ENCODE measurements around the gene SYNRG. TPM values are rescaled to one million over a fixed set of nuclear protein-coding genes. Genes with fewer than 3 reads are reported as not detected.

SYNRG gene
- total and polyA plus RNA-seq, 2 of the 13 experiments (the other 11 are each of a cell fraction or from before 2014, with no cell fraction given): 7.3 to 8.7 TPM

DNA sequence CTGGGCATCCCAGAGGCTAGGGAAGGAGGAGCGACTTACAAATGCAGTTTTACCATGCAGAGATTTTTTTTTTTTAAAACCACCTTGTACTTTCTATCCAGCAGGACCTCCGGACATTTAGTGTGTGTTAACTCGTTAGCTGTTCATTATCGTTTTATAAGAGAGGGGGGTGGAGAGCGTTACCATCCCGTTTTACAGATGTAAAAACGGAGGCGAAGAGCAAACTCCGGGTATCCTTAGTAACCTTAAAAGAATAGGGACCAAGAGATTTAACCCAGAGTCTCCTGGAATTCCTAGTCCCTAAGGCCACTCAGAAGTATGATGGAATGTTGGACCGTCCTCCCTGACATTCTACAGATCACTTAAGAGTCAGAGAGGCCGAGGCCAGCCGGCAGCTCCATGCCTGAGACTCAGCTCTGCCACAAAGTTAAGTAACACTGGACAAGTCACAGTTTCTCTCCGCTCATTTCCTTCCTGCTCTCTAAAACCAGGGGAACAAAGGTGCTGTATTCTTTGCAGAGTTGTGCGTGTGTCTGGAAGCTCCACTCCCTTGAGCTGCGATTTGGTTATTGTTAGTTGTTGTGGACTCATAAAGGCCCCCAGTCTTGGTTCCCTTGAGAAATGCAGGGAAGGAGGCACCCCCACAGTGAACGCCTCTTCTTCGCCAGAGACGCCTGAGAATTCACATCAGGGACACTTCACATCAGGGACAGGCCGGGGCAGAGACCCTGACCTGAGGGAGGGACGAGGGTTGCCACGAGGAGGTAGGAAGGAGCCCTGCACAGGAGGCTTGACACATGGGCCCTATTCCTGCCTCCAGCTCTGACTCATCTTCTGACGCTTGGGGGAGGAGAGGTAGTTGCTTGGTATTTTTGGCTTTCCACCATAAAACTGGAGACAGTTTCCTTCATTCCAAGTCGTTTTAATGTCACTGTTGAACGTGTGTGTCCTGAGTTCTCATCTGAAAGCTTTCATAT lies 118.3 kb downstream of the SYNRG start (continued):
- TF ChIP-seq, protein P1, sequence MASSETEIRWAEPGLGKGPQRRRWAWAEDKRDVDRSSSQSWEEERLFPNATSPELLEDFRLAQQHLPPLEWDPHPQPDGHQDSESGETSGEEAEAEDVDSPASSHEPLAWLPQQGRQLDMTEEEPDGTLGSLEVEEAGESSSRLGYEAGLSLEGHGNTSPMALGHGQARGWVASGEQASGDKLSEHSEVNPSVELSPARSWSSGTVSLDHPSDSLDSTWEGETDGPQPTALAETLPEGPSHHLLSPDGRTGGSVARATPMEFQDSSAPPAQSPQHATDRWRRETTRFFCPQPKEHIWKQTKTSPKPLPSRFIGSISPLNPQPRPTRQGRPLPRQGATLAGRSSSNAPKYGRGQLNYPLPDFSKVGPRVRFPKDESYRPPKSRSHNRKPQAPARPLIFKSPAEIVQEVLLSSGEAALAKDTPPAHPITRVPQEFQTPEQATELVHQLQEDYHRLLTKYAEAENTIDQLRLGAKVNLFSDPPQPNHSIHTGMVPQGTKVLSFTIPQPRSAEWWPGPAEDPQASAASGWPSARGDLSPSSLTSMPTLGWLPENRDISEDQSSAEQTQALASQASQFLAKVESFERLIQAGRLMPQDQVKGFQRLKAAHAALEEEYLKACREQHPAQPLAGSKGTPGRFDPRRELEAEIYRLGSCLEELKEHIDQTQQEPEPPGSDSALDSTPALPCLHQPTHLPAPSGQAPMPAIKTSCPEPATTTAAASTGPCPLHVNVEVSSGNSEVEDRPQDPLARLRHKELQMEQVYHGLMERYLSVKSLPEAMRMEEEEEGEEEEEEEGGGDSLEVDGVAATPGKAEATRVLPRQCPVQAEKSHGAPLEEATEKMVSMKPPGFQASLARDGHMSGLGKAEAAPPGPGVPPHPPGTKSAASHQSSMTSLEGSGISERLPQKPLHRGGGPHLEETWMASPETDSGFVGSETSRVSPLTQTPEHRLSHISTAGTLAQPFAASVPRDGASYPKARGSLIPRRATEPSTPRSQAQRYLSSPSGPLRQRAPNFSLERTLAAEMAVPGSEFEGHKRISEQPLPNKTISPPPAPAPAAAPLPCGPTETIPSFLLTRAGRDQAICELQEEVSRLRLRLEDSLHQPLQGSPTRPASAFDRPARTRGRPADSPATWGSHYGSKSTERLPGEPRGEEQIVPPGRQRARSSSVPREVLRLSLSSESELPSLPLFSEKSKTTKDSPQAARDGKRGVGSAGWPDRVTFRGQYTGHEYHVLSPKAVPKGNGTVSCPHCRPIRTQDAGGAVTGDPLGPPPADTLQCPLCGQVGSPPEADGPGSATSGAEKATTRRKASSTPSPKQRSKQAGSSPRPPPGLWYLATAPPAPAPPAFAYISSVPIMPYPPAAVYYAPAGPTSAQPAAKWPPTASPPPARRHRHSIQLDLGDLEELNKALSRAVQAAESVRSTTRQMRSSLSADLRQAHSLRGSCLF (CRISPR knock-in tag; IDR thresholded peaks at IDR 0.05; ENCODE audit: borderline replicate concordance): no peak
- TF ChIP-seq, protein P2, sequence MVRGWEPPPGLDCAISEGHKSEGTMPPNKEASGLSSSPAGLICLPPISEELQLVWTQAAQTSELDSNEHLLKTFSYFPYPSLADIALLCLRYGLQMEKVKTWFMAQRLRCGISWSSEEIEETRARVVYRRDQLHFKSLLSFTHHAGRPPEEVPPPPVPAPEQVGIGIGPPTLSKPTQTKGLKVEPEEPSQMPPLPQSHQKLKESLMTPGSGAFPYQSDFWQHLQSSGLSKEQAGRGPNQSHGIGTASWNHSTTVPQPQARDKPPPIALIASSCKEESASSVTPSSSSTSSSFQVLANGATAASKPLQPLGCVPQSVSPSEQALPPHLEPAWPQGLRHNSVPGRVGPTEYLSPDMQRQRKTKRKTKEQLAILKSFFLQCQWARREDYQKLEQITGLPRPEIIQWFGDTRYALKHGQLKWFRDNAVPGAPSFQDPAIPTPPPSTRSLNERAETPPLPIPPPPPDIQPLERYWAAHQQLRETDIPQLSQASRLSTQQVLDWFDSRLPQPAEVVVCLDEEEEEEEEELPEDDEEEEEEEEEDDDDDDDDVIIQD (CRISPR knock-in tag; IDR thresholded peaks at IDR 0.05; ENCODE audit: low read depth): no peak
- TF ChIP-seq KDM4B (CRISPR knock-in tag; IDR thresholded peaks at IDR 0.05): no peak
- no peak for TF ChIP-seq NFKBIZ (CRISPR knock-in tag; IDR thresholded peaks at IDR 0.05)
- TF ChIP-seq RNF219 (CRISPR knock-in tag; IDR thresholded peaks at IDR 0.05): no peak
- TF ChIP-seq, protein P3, sequence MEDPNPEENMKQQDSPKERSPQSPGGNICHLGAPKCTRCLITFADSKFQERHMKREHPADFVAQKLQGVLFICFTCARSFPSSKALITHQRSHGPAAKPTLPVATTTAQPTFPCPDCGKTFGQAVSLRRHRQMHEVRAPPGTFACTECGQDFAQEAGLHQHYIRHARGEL (CRISPR knock-in tag; IDR thresholded peaks at IDR 0.05): no peak
- TF ChIP-seq TSC22D2 (CRISPR knock-in tag; IDR thresholded peaks at IDR 0.05; ENCODE audit: borderline replicate concordance): no peak
- TF ChIP-seq, protein P4, sequence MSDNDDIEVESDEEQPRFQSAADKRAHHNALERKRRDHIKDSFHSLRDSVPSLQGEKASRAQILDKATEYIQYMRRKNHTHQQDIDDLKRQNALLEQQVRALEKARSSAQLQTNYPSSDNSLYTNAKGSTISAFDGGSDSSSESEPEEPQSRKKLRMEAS (IDR thresholded peaks at IDR 0.05): peak; percentile 77
- TF ChIP-seq ZNF563 (CRISPR knock-in tag; IDR thresholded peaks at IDR 0.05): no peak
- TF ChIP-seq BCL6 (CRISPR knock-in tag; IDR thresholded peaks at IDR 0.05): no peak
- no peak for TF ChIP-seq PCBP1 (IDR thresholded peaks at IDR 0.05; ENCODE audit: borderline replicate concordance, low read depth, low read length)
- TF ChIP-seq SRSF4 (IDR thresholded peaks at IDR 0.05; ENCODE audit: low read depth, low read length, poor library complexity, severe bottlenecking): no peak
- TF ChIP-seq ZNF17 (CRISPR knock-in tag; IDR thresholded peaks at IDR 0.05): no peak
- 0 out of 2 replicates have a peak, but pooled peaks have one; percentile 25 for TF ChIP-seq TBX2 (CRISPR knock-in tag; IDR thresholded peaks at IDR 0.05; ENCODE audit: borderline replicate concordance)
- no peak for TF ChIP-seq MLLT10 (CRISPR knock-in tag; IDR thresholded peaks at IDR 0.05)
- no peak for TF ChIP-seq TP53 (CRISPR knock-in tag; conservative IDR thresholded peaks at IDR 0.05)
- no peak for TF ChIP-seq NAIF1 (CRISPR knock-in tag; IDR thresholded peaks at IDR 0.05; ENCODE audit: borderline replicate concordance)
- TF ChIP-seq HNF4G (IDR thresholded peaks at IDR 0.05; ENCODE audit: borderline replicate concordance, low read depth, low read length): no peak
- no peak for TF ChIP-seq HNF4G (CRISPR knock-in tag; IDR thresholded peaks at IDR 0.05; ENCODE audit: borderline replicate concordance, low read depth)
- TF ChIP-seq SIN3A (IDR thresholded peaks at IDR 0.05; ENCODE audit: borderline replicate concordance, low read depth, low read length): peak; percentile 53; the same call in 1 of the 2 replicates

All from HepG2 (cell line).